HuH-7 (cell line): ENCODE measurements around the gene PTPRH.
"Not testable (repeated sequence)": the region's sequence is repeated elsewhere in the genome, so short reads cannot be mapped to it uniquely, and the experiment has no call there.

ENCODE experiments used
- DNase-seq: peaks from one replicate; pipeline ENCODE4 v3.0.0; 2011; ENCODE audit warnings: low spot score

Gene PTPRH

GRCh38 chr19:55186080-55186479 is 23.2 kb downstream of the PTPRH start:
- no peak for DNase-seq

DNA sequence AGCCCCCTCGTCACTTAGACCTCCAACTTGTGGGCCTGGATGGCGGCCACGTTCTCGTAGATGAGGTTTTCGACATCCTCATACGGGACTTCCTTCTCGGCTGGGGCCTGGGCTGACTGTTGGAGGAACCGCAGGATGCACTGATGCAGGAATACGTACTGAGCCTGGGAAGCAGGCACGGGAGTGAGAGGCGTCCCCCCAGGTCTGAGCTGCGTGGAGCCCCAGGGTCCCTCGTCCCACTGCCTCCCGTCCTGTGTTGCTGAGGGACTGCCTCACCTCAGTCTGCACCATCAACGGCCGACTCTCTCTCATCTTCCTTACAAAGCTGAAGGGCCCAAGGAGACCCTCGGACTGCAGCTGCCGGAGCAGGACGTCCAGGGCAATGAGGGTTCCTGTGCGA is 27.6 kb downstream of the PTPRH start:
- DNase-seq = no peak

GRCh38 chr19:55179606-55180484 is 29.5 kb downstream of the PTPRH start, which contains the start of gene SYT5:
SYT5 (minus strand) TSS chr19:55180289; CDS start chr19:55179041, 1,248 bp downstream.
- peak; percentile 78 for DNase-seq

GRCh38 chr19:55178781-55179599 is 30.3 kb downstream of the PTPRH start:
- DNase-seq = peak; percentile 74

GRCh38 chr19:55176076-55176475 is 33.2 kb downstream of the PTPRH start:
- DNase-seq = no peak

DNA sequence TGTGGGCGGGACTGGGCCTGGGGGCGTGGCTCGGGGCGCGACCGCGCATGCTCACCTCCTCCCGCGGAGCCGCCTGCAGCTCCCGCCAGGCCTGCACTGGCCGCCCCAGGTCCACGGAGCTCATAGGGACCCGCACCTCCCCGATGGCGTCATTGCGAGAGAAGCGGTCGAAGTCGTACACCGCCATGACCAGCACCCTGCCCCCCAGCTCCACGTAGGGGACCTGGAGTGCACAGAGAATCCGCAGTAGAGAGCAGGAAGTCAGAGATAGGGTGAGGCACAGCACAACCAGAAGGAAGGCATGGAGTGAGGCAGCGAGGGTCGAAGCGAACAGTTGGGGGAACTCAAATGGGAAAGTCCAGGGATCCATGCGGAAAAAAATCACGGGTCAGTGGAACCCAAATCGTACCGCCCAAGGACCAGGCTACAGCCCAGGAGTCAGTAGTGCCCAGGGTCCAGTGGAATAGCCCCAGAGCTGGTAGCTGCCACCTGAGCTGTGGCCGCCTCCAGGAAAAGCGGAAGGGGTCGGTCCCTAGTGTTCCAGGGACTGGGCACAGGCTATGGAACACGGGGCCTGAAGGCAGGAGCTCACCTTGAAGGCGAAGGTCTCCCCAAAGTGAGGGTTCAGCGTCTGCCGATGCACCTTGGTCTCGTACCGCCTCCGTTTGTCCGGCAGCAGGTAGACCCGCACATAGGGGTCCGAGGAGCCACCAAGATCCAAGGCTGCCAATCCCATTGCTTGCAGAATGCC is 34.0 kb downstream of the PTPRH start:
- DNase-seq = no peak

GRCh38 chr19:55174425-55175116 is 34.7 kb downstream of the PTPRH start:
- no peak for DNase-seq

DNA sequence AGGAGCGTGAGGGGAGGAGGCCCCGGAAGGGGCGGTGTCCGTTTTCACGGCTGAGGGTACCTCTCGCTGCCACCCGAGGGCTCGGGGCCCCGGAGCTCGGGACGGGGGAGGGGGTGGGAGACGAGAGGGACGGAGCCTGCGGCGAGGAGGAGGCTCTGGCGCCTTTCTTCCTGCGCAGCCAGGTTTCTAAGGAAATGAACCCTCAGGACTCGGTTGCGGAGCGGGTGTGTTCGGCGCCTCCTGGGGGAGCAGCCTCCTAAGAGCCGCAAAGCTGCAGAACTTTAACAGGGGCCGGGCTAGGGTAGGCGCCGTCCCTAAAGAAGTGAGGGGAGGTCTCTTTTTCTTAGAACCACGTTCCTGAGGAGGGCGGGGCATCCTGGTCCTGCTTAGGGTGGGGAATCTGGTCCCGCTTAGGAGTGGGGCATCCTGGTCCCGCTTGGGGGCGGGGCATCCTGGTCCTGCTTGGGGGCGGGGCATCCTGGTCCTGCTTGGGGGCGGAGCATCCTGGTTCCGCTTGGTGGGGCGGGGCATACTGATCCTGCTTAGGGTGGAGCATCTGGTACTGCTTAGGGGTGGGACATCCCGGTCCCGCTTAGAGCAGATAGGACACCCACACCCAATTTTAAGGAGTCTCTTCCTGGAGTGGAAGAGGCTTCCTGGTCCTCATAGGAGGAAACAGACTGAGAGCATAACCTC is 35.4 kb downstream of the PTPRH start:
- peak; percentile 73 for DNase-seq

DNA sequence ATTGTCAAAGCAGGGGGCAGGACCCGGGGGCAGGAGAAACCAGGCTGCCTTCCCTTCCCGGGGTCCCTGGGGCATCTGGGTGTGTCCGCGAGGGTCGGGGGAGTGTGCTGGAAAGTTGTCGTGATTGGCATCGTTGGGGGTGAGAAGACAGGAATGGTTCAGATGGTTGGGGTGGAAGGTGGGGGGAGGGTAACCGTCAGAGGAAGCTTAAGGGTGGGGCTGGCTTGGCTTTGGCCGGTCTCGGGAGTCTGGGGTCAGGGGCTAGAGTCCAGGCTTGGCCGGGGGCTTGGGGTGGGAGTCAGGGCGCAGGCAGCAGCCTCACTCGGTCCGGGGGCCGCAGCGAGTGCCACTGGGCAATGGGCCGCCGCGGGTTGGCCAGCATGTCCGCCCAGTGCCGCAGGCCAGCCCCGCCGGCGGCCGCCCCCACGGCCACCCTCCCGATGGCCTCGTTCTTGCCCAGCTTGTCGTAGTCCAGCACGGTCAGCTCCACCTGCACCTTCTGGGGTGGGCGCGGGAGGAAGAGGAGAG is 36.1 kb downstream of the PTPRH start:
- DNase-seq = no peak

- DNase-seq = no peak
Observed at GRCh38 chr19:55172741-55173140, 36.6 kb downstream of the PTPRH start.

DNA sequence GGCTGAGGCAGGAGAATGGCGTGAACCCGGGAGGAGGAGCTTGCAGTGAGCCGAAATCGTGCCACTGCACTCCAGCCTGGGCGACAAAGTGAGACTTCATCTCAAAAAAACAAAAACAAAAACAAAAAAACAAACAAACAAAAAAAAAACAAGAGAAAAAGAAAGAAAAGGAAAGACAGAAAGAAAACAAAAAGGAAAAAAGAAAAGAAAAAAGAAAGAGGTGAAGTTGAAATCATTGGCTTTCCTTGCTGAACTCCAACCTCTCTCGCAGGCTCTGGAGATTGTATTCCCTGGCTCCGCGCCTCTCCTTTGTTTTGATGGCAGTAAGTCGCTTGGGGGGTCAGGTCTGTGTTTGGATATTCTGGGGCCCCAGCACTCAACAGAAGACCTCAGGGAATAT is 37.0 kb downstream of the PTPRH start:
- not testable (repeated sequence) for DNase-seq

- no peak for DNase-seq
Observed at GRCh38 chr19:55171440-55171839, 37.9 kb downstream of the PTPRH start.

DNA sequence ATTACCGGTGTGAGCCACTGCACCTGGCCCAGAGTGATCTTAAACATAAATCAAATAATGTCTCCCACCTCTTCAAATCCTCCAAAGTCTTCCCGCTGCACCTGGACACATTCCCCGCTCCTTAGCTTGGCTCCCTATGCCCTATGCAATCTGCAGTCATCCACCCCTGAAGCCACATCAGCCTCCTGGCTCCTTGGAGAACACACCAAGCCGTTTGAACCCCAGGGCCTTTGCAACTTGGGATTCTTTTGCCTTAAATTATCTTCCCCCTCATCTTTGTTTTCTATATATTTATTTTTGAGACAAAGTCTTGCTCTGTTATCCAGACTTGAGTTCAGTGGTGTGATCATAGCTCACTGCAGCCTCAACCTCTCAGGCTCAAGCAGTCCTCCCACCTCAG is 40.2 kb downstream of the PTPRH start:
- no peak for DNase-seq

DNA sequence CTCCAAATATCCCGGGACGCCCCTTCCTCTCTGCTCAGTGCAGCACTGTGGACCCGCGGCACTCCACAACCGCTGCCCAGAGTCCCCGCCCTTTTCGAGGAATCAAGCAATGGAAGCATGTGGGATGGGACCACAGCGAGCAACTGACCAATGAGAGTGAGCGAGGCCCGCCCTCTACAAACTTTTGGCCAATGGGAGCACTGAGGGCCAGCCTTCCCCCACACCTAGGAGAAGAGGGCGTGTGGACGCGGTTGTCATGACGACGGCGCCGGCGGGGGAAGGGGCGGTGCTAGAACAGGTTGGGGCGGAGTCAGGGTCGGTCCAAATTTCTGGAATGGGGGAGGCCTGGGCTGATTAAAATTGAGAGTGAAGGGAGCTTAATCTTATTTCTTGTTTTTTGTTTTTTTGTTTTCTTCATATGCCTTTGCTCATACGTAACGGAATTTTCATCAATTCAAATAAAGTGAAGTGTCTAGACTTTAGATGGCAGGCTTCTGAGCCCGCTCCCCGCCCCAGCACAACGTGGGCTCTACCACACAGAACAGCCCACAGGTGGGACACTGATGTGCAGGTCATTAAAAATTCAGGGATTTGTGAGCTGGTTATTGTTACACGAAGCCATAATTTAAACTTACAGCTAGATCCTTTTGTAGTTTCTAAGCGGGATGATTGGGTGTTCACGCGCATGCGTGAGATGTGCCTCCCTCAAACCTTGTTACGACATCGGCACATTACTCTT is 42.6 kb downstream of the PTPRH start, which contains the start of gene DNAAF3:
Gene DNAAF3, minus strand, starts transcription at position 84 of the 739 bp plus-strand sequence. CDS start 200 bp downstream, outside the sequence.
- peak; percentile 100 for DNase-seq

- peak; percentile 86 for DNase-seq
Observed at GRCh38 chr19:55165952-55166529, 43.3 kb downstream of the PTPRH start.

DNA sequence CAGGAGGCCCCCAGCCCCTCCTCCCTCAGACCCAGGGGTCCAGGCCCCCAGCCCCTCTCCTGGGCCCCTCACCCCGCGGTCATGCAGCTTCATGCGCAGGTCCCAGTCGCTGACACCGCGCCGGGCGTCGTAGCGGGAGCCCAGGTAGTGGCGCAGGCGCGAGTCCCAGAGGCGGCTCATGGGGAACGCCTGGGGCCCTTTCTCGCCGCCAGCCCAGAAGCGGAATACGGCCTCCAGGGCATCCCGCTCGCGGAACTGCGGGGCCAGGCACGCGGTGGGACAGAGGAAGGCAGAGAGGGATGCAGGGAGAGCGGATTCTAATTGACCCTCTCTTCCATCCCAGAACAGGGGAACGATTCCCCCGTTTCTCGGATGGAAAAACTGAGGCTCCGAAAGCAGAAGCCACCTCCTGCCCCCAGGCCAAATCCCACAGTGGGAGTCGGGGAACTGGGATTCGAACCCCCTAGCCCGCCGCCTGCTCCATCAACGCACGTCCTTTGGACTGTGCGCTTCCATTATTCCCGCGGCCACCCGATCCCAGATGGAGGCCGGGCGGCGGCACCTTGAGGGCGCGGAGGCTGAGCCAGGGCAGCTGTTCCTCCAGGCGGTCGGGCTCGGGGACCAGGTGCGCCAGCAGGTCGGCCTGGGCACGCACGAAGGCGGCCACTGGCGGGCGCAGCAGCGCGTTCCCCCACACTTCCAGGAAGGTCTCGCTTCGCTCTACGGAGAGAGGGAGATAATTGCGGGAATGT is 47.6 kb downstream of the PTPRH start:
- no peak for DNase-seq

DNA sequence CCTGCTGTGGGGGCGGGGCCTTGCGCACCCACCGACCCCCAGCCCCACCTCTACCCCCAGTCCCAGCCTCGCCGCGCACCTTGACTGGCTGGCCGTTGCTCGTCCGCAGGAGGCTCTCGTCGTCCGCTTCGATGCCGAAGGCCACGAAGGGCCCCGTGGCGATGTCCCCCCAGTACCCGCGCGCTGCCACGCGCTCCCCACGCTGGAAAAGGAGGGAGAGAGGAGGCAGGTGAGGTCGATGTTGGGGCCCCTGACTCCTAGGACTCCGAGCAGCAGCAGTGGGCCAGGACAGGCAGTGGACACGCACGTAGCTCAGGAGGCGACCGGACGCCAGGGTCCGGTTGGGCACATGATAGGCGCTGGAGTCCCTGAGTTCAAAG is 48.3 kb downstream of the PTPRH start:
- DNase-seq = no peak

GRCh38 chr19:55160128-55160985 is 48.9 kb downstream of the PTPRH start:
- peak; percentile 98 for DNase-seq
